HEK293 (cell line): ENCODE results near the gene RBM17.

Experiments
- AEBP2 ChIP-seq: fragments of 450-650 bp; formaldehyde crosslinking; IDR thresholded peaks from 2 replicates; pipeline ENCODE4 v1.5.1; 2016; ENCODE audit warnings: missing biosample characterization, missing genetic modification characterization, borderline replicate concordance
- FEZF1 ChIP-seq: fragments of 450-650 bp; formaldehyde crosslinking; IDR thresholded peaks from 2 replicates; pipeline ENCODE4 v1.5.1; 2016; ENCODE audit warnings: missing biosample characterization, missing genetic modification characterization
- HOXA7 ChIP-seq: sonication (generic); formaldehyde crosslinking; IDR thresholded peaks from 2 replicates; pipeline ENCODE4 v1.8.1; 2022; ENCODE audit warnings: missing genetic modification reagents, borderline replicate concordance
- KLF17 ChIP-seq: fragments of 450-650 bp; formaldehyde crosslinking; IDR thresholded peaks from 2 replicates; pipeline ENCODE4 v1.5.1; 2016; ENCODE audit warnings: missing biosample characterization, missing genetic modification characterization
- KLF9 ChIP-seq: fragments of 450-650 bp; formaldehyde crosslinking; IDR thresholded peaks from 2 replicates; pipeline ENCODE4 v1.5.1; 2016; ENCODE audit warnings: missing biosample characterization, missing genetic modification characterization, low read depth
- PRDM1 ChIP-seq: fragments of 450-650 bp; formaldehyde crosslinking; IDR thresholded peaks from 2 replicates; pipeline ENCODE4; 2016; ENCODE audit warnings: missing biosample characterization, missing genetic modification characterization
- SP2 ChIP-seq: fragments of 450-650 bp; formaldehyde crosslinking; IDR thresholded peaks from 2 replicates; pipeline ENCODE4 v1.5.1; 2016; ENCODE audit warnings: missing biosample characterization, missing genetic modification characterization
- SP3 ChIP-seq: fragments of 450-650 bp; formaldehyde crosslinking; IDR thresholded peaks from 2 replicates; pipeline ENCODE4 v1.5.1; 2016; ENCODE audit warnings: missing biosample characterization, missing genetic modification characterization
- TRIM28 ChIP-seq: IDR thresholded peaks from 2 replicates; pipeline ENCODE4 v1.6.1; 2011; ENCODE audit warnings: low read length, control low read depth, borderline replicate concordance
- ZBTB10 ChIP-seq: fragments of 450-650 bp; formaldehyde crosslinking; IDR thresholded peaks from 2 replicates; pipeline ENCODE4 v1.5.1; 2016; ENCODE audit warnings: missing biosample characterization, missing genetic modification characterization
- ZBTB11 ChIP-seq: fragments of 450-650 bp; formaldehyde crosslinking; conservative IDR thresholded peaks from 2 replicates; pipeline ENCODE4 v1.5.1; 2016; ENCODE audit warnings: low read depth, missing biosample characterization, missing genetic modification characterization
- ZBTB48 ChIP-seq: fragments of 450-650 bp; formaldehyde crosslinking; IDR thresholded peaks from 2 replicates; pipeline ENCODE4 v1.5.1; 2016; ENCODE audit warnings: missing biosample characterization, missing genetic modification characterization
- ZFHX2 ChIP-seq: fragments of 450-650 bp; formaldehyde crosslinking; conservative IDR thresholded peaks from 2 replicates; pipeline ENCODE4 v1.5.1; 2016; ENCODE audit warnings: missing biosample characterization, missing genetic modification characterization
- ZFP41 ChIP-seq: fragments of 450-650 bp; formaldehyde crosslinking; IDR thresholded peaks from 2 replicates; pipeline ENCODE4 v1.5.1; 2016; ENCODE audit warnings: missing biosample characterization, missing genetic modification characterization, borderline replicate concordance
- ZNF132 ChIP-seq: fragments of 450-650 bp; formaldehyde crosslinking; IDR thresholded peaks from 2 replicates; pipeline ENCODE4 v1.5.1; 2017; ENCODE audit warnings: missing biosample characterization, missing genetic modification characterization, borderline replicate concordance
- ZNF292 ChIP-seq: fragments of 450-650 bp; formaldehyde crosslinking; IDR thresholded peaks from 2 replicates; pipeline ENCODE4 v1.5.1; 2016; ENCODE audit warnings: low read depth, missing biosample characterization, missing genetic modification characterization, borderline replicate concordance
- ZNF37A ChIP-seq: fragments of 450-650 bp; IDR thresholded peaks from 2 replicates; pipeline ENCODE4 v1.5.1; 2018; ENCODE audit warnings: missing biosample characterization, missing genetic modification characterization
- ZNF416 ChIP-seq: fragments of 450-650 bp; formaldehyde crosslinking; IDR thresholded peaks from 2 replicates; pipeline ENCODE4 v1.5.1; 2016; ENCODE audit warnings: missing biosample characterization, missing genetic modification characterization
- ZNF426 ChIP-seq: fragments of 450-650 bp; formaldehyde crosslinking; IDR thresholded peaks from 2 replicates; pipeline ENCODE4 v1.5.1; 2017; ENCODE audit warnings: missing biosample characterization, missing genetic modification characterization, mild to moderate bottlenecking, inconsistent platforms, moderate library complexity
- ZNF433 ChIP-seq: fragments of 450-650 bp; formaldehyde crosslinking; IDR thresholded peaks from 2 replicates; pipeline ENCODE4 v1.5.1; 2016; ENCODE audit warnings: missing biosample characterization, missing genetic modification characterization, low read depth
- ZNF529 ChIP-seq: fragments of 450-650 bp; formaldehyde crosslinking; IDR thresholded peaks from 2 replicates; pipeline ENCODE4 v1.5.1; 2017; ENCODE audit warnings: missing genetic modification characterization, missing biosample characterization; ENCODE audit not compliant: insufficient replicate concordance
- ZNF600 ChIP-seq: fragments of 450-650 bp; formaldehyde crosslinking; IDR thresholded peaks from 2 replicates; pipeline ENCODE4 v1.5.1; 2016; ENCODE audit warnings: missing biosample characterization, missing genetic modification characterization
- ZNF664 ChIP-seq: fragments of 450-650 bp; formaldehyde crosslinking; IDR thresholded peaks from 2 replicates; pipeline ENCODE4 v1.5.1; 2016; ENCODE audit warnings: missing biosample characterization, missing genetic modification characterization
- ZNF704 ChIP-seq: fragments of 450-650 bp; formaldehyde crosslinking; IDR thresholded peaks from 2 replicates; pipeline ENCODE4 v1.5.1; 2016; ENCODE audit warnings: missing biosample characterization, missing genetic modification characterization
- ZNF707 ChIP-seq: fragments of 450-650 bp; formaldehyde crosslinking; IDR thresholded peaks from 2 replicates; pipeline ENCODE4 v1.5.1; 2016; ENCODE audit warnings: missing biosample characterization, missing genetic modification characterization
- ZSCAN23 ChIP-seq: fragments of 450-650 bp; formaldehyde crosslinking; IDR thresholded peaks from 2 replicates; pipeline ENCODE4 v1.5.1; 2016; ENCODE audit warnings: missing biosample characterization, missing genetic modification characterization
- ZSCAN5A ChIP-seq: fragments of 450-650 bp; formaldehyde crosslinking; IDR thresholded peaks from 2 replicates; pipeline ENCODE4 v1.5.1; 2016; ENCODE audit warnings: missing biosample characterization, missing genetic modification characterization

The RBM17 gene

GRCh38 chr10:6145166-6145987 is 56.5 kb downstream of the RBM17 start (continued):
- TF ChIP-seq ZNF529 (no peak), SP3 (tag by site-specific recombination) (no peak), ZNF132 (tag by site-specific recombination) (no peak), TRIM28 (no peak), SP2 (tag by site-specific recombination) (peak; percentile 62), FEZF1 (no peak), ZSCAN5A (tag by site-specific recombination) (no peak), AEBP2 (tag by site-specific recombination) (no peak), ZNF664 (tag by site-specific recombination) (no peak), ZBTB48 (tag by site-specific recombination) (peak; percentile 50; the same call in 1 of the 2 replicates), PRDM1 (tag by site-specific recombination) (no peak), ZNF416 (tag by site-specific recombination) (no peak), ZNF292 (no peak), KLF9 (no peak), ZNF704 (no peak), ZBTB10 (tag by site-specific recombination) (0 out of 2 replicates have a peak, but pooled peaks have one; percentile 26), ZNF707 (no peak), ZNF600 (tag by site-specific recombination) (peak; percentile 92), KLF17 (tag by site-specific recombination) (no peak), ZSCAN23 (tag by site-specific recombination) (no peak), HOXA7 (CRISPR knock-in tag) (no peak), ZNF426 (tag by site-specific recombination) (no peak), ZBTB11 (tag by site-specific recombination) (0 out of 2 replicates have a peak, but pooled peaks have one; percentile 32), ZFHX2 (tag by site-specific recombination) (peak; percentile 60), ZNF433 (tag by site-specific recombination) (no peak), ZNF37A (tag by site-specific recombination) (no peak), ZFP41 (no peak)
